ENCODE data around the gene KLHDC3. TPM values are rescaled to one million over a fixed set of nuclear protein-coding genes. Genes with fewer than 3 reads are reported as not detected.

Gene KLHDC3
- 10 to 100 TPM; 26.4 to 46.2 (median 41.7) TPM for total RNA-seq
- long read RNA-seq, transcript KLHDC3-202 (11 exons, 1,909 nt), result major isoform, 17 of 22 reads
- long read RNA-seq, partial matches to known transcripts, result 0 of 22 reads
- long read RNA-seq, other reads (novel, unspliced or antisense), result 5 of 22 reads

- H3K9me3 ChIP-seq, result no peaks in the 10 kb centered on the region
- peak; percentile 97 to 99 (median 98) for ATAC-seq
- DNase-seq, result peak; percentile 98 to 99 (median 99)
- no peaks in the 10 kb centered on the region for H3K27me3 ChIP-seq
- peaks cover 0 to 42% (median 7%) of the 10 kb centered on the region in 4 donors for H3K36me3 ChIP-seq
- under 1% methylated on average over 45 of the region's 51 CpGs for WGBS (ENCODE audit: insufficient coverage, low coverage, low lambda C conversion rate, missing lambda C conversion rate)
- peak within 1 kb of the TSS; percentile 66 to 71 (median 70) for H3K4me3 ChIP-seq
- peak; percentile 34 for TF ChIP-seq POLR2A (IDR thresholded peaks at IDR 0.05)
- no peak for TF ChIP-seq CTCF (IDR thresholded peaks at IDR 0.05)
- peaks cover 0 to 26% (median 7%) of the 10 kb centered on the region in 4 donors for H3K4me1 ChIP-seq
- intact Hi-C loops (cut with DNase I), result no loop called here
- peak within 1 kb of the TSS; percentile 1 to 69 (median 51) for H3K27ac ChIP-seq
Observed at GRCh38 chr6:43013843-43014433, at the start of gene KLHDC3, which contains the start of gene MEA1. TSS of gene KLHDC3 (plus strand) at chr6:43014249. CDS start at chr6:43017193, 2,944 bp downstream. TSS of gene MEA1 (minus strand) at chr6:43013946. CDS start at chr6:43013813, 133 bp downstream.

GRCh38 chr6:42966571-42966970 lies 47.5 kb upstream of the KLHDC3 start:
- H3K4me1 ChIP-seq, result peaks cover 0 to 24% (median 0%) of the 10 kb centered on the region in 4 donors
- 67% methylated on average over 6 of the region's 7 CpGs for WGBS (ENCODE audit: insufficient coverage, low coverage, low lambda C conversion rate, missing lambda C conversion rate)
- H3K27ac ChIP-seq, result no peak overlapping the region
- H3K36me3 ChIP-seq, result peaks cover 0 to 45% (median 19%) of the 10 kb centered on the region in 4 donors
- H3K4me3 ChIP-seq, result no peak overlapping the region
- intact Hi-C loops (cut with DNase I), result no loop called here
- no peak for DNase-seq
- no peaks in the 10 kb centered on the region for H3K9me3 ChIP-seq
- no peaks in the 10 kb centered on the region for H3K27me3 ChIP-seq
- TF ChIP-seq CTCF (IDR thresholded peaks at IDR 0.05), result no peak
- no peak for TF ChIP-seq POLR2A (IDR thresholded peaks at IDR 0.05)
- no peak for ATAC-seq

GRCh38 chr6:42967228-42967627 lies 46.8 kb upstream of the KLHDC3 start:
- intact Hi-C loops (cut with DNase I), result no loop called here
- no peak for TF ChIP-seq POLR2A (IDR thresholded peaks at IDR 0.05)
- TF ChIP-seq CTCF (IDR thresholded peaks at IDR 0.05), result no peak
- no peaks in the 10 kb centered on the region for H3K27me3 ChIP-seq
- 100% methylated on average over 6 of the region's 11 CpGs for WGBS (ENCODE audit: insufficient coverage, low coverage, low lambda C conversion rate, missing lambda C conversion rate)
- H3K4me1 ChIP-seq, result peaks cover 0 to 18% (median 0%) of the 10 kb centered on the region in 4 donors
- ATAC-seq (peak in 1 of 4 donors; percentile 1), DNase-seq (no peak)
- H3K27ac ChIP-seq, result no peak overlapping the region
- peaks cover 0 to 40% (median 19%) of the 10 kb centered on the region in 4 donors for H3K36me3 ChIP-seq
- H3K9me3 ChIP-seq, result no peaks in the 10 kb centered on the region
- H3K4me3 ChIP-seq, result no peak overlapping the region

GRCh38 chr6:42968126-42968701 lies 45.8 kb upstream of the KLHDC3 start:
- Histone ChIP-seq H3K27ac (peak overlapping the region in 1 of 3 donors; percentile 13), H3K36me3 (peaks cover 0 to 39% (median 17%) of the 10 kb centered on the region in 4 donors), H3K9me3 (no peaks in the 10 kb centered on the region), H3K27me3 (no peaks in the 10 kb centered on the region), H3K4me1 (peaks cover 0 to 18% (median 0%) of the 10 kb centered on the region in 4 donors), H3K4me3 (no peak overlapping the region)
- DNase-seq, result no peak
- peak in 2 of 4 donors; percentile 1 to 7 for ATAC-seq
- intact Hi-C loops (cut with DNase I), result no loop called here
- TF ChIP-seq POLR2A (IDR thresholded peaks at IDR 0.05), result no peak
- no peak for TF ChIP-seq CTCF (IDR thresholded peaks at IDR 0.05)
- WGBS (ENCODE audit: insufficient coverage, low coverage, low lambda C conversion rate, missing lambda C conversion rate), result 100% methylated on average over 1 of the region's 12 CpGs

Data from right lobe of liver (tissue), 6 donors.